T-helper 1 cell treated with Interleukin-12 subunit alpha and Interleukin-12 subunit beta and Interleukin-4 antibody, amounts not matched to agents 30 μg/mL and 1 μg/mL, for 36 hours (primary cell): ENCODE data around the gene TSHZ1.

Experiments used
- H3K27ac Mint-ChIP-seq: one replicate; pipeline ENCODE4 v1.8.0; 2021; ENCODE audit warnings: mild to moderate bottlenecking, mixed read lengths
- H3K27me3 Mint-ChIP-seq: one replicate; pipeline ENCODE4 v1.8.0; 2021; ENCODE audit warnings: low read depth, mixed read lengths
- H3K36me3 Mint-ChIP-seq: one replicate; pipeline ENCODE4 v1.8.0; 2021; ENCODE audit warnings: low read depth, mixed read lengths
- H3K4me1 Mint-ChIP-seq: one replicate; pipeline ENCODE4 v1.8.0; 2021; ENCODE audit warnings: low read depth, mixed read lengths
- H3K4me3 Mint-ChIP-seq: one replicate; pipeline ENCODE4 v1.8.0; 2021; ENCODE audit warnings: mild to moderate bottlenecking, moderate library complexity, mixed read lengths
- H3K9me3 Mint-ChIP-seq: one replicate; pipeline ENCODE4 v1.8.0; 2021; ENCODE audit warnings: mixed read lengths

The TSHZ1 gene

GRCh38 chr18:75208836-75209128 lies 1.8 kb upstream of the TSHZ1 start:
- Mint-ChIP-seq H3K36me3 (peaks cover 22% of the 10 kb centered on the region), H3K27me3 (peaks cover 36% of the 10 kb centered on the region), H3K4me1 (peaks cover 39% of the 10 kb centered on the region), H3K4me3 (no peak overlapping the region), H3K27ac (no peak overlapping the region), H3K9me3 (no peaks in the 10 kb centered on the region)

GRCh38 chr18:75209129-75209950 lies 1.3 kb upstream of the TSHZ1 start, which contains the start of gene PTGR3:
Gene PTGR3, minus strand, starts transcription at chr18:75209139. Its CDS starts 81 bp downstream, at chr18:75209058.
- Mint-ChIP-seq H3K27me3 (peaks cover 36% of the 10 kb centered on the region), H3K9me3 (no peaks in the 10 kb centered on the region), H3K4me3 (peak within 1 kb of the TSS; percentile 96), H3K36me3 (peaks cover 23% of the 10 kb centered on the region), H3K4me1 (peaks cover 44% of the 10 kb centered on the region), H3K27ac (peak within 1 kb of the TSS; percentile 97)

GRCh38 chr18:75209951-75210258 lies 692 bp upstream of the TSHZ1 start:
- Mint-ChIP-seq H3K27ac (peak overlapping the region; percentile 97), H3K4me1 (peaks cover 45% of the 10 kb centered on the region), H3K4me3 (peak overlapping the region; percentile 96), H3K27me3 (peaks cover 35% of the 10 kb centered on the region), H3K36me3 (peaks cover 24% of the 10 kb centered on the region), H3K9me3 (no peaks in the 10 kb centered on the region)

- Mint-ChIP-seq H3K4me3 (peak overlapping the region; percentile 96), H3K27ac (peak overlapping the region; percentile 97), H3K9me3 (no peaks in the 10 kb centered on the region), H3K36me3 (peaks cover 22% of the 10 kb centered on the region), H3K27me3 (peaks cover 23% of the 10 kb centered on the region), H3K4me1 (peaks cover 42% of the 10 kb centered on the region)
Observed at GRCh38 chr18:75211002-75211621, 515 bp downstream of the TSHZ1 start.

GRCh38 chr18:75211626-75211952 lies 992 bp downstream of the TSHZ1 start:
- Mint-ChIP-seq H3K4me1 (peaks cover 45% of the 10 kb centered on the region), H3K4me3 (no peak overlapping the region), H3K9me3 (no peaks in the 10 kb centered on the region), H3K36me3 (peaks cover 20% of the 10 kb centered on the region), H3K27ac (no peak overlapping the region), H3K27me3 (peaks cover 18% of the 10 kb centered on the region)

GRCh38 chr18:75211953-75212750 lies 1.6 kb downstream of the TSHZ1 start:
- Mint-ChIP-seq H3K27me3 (peaks cover 12% of the 10 kb centered on the region), H3K36me3 (peaks cover 19% of the 10 kb centered on the region), H3K9me3 (no peaks in the 10 kb centered on the region), H3K4me1 (peaks cover 44% of the 10 kb centered on the region), H3K4me3 (peak overlapping the region; percentile 85), H3K27ac (peak overlapping the region; percentile 85)

- Mint-ChIP-seq H3K27ac (peak overlapping the region; percentile 85), H3K4me3 (peak overlapping the region; percentile 85), H3K27me3 (peaks cover 7% of the 10 kb centered on the region), H3K36me3 (peaks cover 14% of the 10 kb centered on the region), H3K4me1 (peaks cover 43% of the 10 kb centered on the region), H3K9me3 (no peaks in the 10 kb centered on the region)
Observed at GRCh38 chr18:75212751-75213090, 2.1 kb downstream of the TSHZ1 start.

- peak overlapping the region; percentile 43 for H3K4me3 Mint-ChIP-seq
- H3K27me3 Mint-ChIP-seq, result peaks cover 5% of the 10 kb centered on the region
- H3K27ac Mint-ChIP-seq, result no peak overlapping the region
- H3K36me3 Mint-ChIP-seq, result peaks cover 11% of the 10 kb centered on the region
- H3K4me1 Mint-ChIP-seq, result peaks cover 41% of the 10 kb centered on the region
- no peaks in the 10 kb centered on the region for H3K9me3 Mint-ChIP-seq
Observed at GRCh38 chr18:75213611-75214331, 3.2 kb downstream of the TSHZ1 start.

GRCh38 chr18:75214332-75214690 lies 3.7 kb downstream of the TSHZ1 start:
- peak overlapping the region; percentile 43 for H3K4me3 Mint-ChIP-seq
- peaks cover 41% of the 10 kb centered on the region for H3K4me1 Mint-ChIP-seq

GRCh38 chr18:75214766-75215510 lies 4.3 kb downstream of the TSHZ1 start:
- Mint-ChIP-seq H3K4me1 (peaks cover 41% of the 10 kb centered on the region), H3K9me3 (no peaks in the 10 kb centered on the region), H3K27ac (peak overlapping the region; percentile 52), H3K4me3 (no peak overlapping the region), H3K36me3 (peaks cover 11% of the 10 kb centered on the region), H3K27me3 (peaks cover 5% of the 10 kb centered on the region)

More at GRCh38 chr18:75214332-75214690, 3.7 kb downstream of the TSHZ1 start:
- Mint-ChIP-seq H3K9me3 (no peaks in the 10 kb centered on the region), H3K27ac (peak overlapping the region; percentile 4), H3K36me3 (peaks cover 11% of the 10 kb centered on the region), H3K27me3 (peaks cover 5% of the 10 kb centered on the region)

GRCh38 chr18:75215663-75216062 lies 5.1 kb downstream of the TSHZ1 start:
- peak overlapping the region; percentile 63 for H3K27ac Mint-ChIP-seq
- H3K4me1 Mint-ChIP-seq, result peaks cover 39% of the 10 kb centered on the region

GRCh38 chr18:75216212-75216910 lies 5.8 kb downstream of the TSHZ1 start:
- Mint-ChIP-seq H3K36me3 (peaks cover 6% of the 10 kb centered on the region), H3K27ac (peak overlapping the region; percentile 85), H3K4me1 (peaks cover 39% of the 10 kb centered on the region), H3K9me3 (no peaks in the 10 kb centered on the region), H3K27me3 (peaks cover 5% of the 10 kb centered on the region), H3K4me3 (peak overlapping the region; percentile 69)

More at GRCh38 chr18:75215663-75216062, 5.1 kb downstream of the TSHZ1 start:
- Mint-ChIP-seq H3K9me3 (no peaks in the 10 kb centered on the region), H3K27me3 (peaks cover 5% of the 10 kb centered on the region), H3K36me3 (peaks cover 11% of the 10 kb centered on the region), H3K4me3 (peak overlapping the region; percentile 57)

- Mint-ChIP-seq H3K9me3 (no peaks in the 10 kb centered on the region), H3K27me3 (peaks cover 5% of the 10 kb centered on the region), H3K4me3 (no peak overlapping the region), H3K36me3 (peaks cover 6% of the 10 kb centered on the region), H3K27ac (peak overlapping the region; percentile 47), H3K4me1 (peaks cover 39% of the 10 kb centered on the region)
Observed at GRCh38 chr18:75216911-75217689, 6.5 kb downstream of the TSHZ1 start.
